Erythroblast (primary cell): Measurements from ENCODE around the gene MRGPRE.
"Not testable (repeated sequence)": the region's sequence is repeated elsewhere in the genome, so short reads cannot be mapped to it uniquely, and the experiment has no call there.

Source experiments
- DNase-seq, 2 experiments: peaks; one replicate each; lab custom pipeline; 2025; lab: John Stamatoyannopoulos, UW
- GATA1 ChIP-seq: IDR thresholded peaks from 2 replicates; pipeline ENCODE4 v1.6.1; 2011; ENCODE audit warnings: low read depth, mild to moderate bottlenecking, control low read depth, low read length, moderate library complexity
- POLR2A ChIP-seq: IDR thresholded peaks from 2 replicates; pipeline ENCODE4 v1.6.1; 2011; ENCODE audit warnings: mild to moderate bottlenecking, low read length

Gene MRGPRE

DNA sequence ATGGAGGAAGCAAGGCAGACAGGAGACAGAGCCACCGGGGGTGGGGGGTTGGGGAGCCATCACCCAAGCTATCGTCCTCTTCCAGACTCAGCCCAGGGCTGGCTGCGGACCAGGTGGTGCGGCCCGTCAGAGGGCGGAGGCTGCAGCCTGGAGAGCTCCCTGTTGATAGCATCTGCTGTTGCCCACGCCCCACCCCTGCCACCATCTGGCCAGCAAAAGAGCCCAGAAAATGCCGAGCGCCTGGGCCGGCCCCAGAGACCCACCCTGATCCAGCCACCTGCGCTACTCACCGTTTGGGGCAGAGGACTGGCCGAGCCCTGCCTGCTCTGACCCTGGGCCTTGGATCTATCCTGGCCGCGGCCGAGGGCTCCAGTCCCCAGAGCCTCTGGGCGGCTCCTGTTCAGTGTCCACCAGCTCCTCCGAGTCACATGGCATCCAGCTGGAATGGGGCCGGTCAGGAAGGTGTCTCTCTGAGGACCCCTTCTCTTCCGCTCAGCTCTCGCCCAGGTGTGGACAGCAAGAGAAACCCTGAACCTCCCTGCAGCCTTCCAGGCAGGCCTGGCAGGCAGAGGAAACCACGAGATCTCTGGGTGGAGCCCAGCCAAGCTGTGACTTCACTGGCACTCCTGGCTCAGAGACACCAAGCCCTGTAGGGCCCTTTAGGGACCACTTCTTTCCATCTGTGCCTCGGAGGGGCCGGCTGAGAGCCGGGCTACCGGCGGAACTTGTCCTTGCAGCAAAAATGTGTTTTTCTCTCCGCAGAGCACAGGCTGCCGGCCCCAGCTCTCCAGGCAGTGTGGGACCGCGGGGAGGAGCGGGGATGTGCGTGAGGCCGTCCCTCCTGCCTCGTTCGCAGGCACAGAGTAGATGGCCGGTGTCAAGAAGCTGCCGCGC lies at the start of gene MRGPRE:
Gene MRGPRE, minus strand, starts transcription at position 567 of the 894 bp plus-strand sequence. CDS start 3,618 bp downstream, outside the sequence.
- peak; percentile 81 to 88 for DNase-seq
- TF ChIP-seq POLR2A, result peak; percentile 57
- TF ChIP-seq GATA1, result no peak

DNA sequence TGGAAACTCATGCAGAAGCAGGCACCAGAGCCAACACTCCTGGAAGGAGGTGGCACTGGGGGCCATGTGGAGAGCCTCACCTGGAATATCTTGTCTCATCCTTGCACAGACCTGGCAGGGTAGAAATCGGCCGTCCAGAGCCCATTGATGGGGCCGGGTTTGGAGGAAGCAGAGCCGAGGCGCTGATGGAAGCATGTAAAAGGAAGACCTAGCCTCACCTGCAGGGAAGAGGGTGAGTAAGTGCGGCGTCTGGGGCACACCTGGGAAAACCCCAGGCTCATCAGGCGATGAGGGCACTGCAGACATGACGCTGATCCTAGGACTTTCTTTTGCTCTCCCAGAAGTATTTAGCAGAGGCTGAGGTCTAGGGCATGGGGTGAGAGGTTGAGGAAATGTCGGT lies 48.9 kb upstream of the MRGPRE start:
- DNase-seq, result not testable (repeated sequence)

DNA sequence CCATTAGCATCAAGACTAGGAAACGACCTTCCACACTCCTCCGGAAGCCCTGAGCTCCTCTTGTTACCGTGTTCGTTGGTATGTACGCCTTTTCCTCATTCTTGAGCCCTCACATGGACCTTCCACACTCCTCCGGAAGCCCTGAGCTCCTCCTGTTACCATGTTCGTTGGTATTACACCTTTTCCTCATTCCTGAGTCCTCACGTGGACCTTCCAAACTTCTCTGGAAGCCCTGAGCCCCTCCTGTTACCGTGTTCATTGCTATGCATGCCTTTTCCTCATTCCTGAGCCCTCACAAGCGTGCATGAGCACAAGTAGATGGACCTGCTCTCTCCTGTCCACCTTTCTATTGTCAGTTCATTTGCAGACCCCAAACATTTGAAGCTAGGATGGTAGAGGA lies 48.4 kb upstream of the MRGPRE start:
- not testable (repeated sequence) for DNase-seq

DNA sequence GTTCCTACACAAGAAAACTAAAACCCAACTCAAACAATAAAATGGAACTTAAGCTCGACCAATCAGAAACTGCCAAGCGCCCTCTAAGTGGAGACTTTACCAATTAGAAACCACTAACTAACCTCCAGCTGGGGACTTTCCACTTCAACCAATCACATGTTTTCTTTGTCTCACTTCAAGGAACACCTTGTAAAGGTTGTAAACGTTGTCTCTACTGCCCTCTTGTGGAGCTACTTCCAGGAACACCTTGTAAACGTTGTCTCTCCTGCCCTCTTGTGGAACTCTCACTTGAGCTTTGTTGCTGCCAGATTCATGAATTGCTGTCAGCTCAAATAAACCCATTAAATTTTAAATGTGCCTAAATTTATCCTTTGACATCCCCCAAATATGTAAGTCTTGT lies 46.7 kb upstream of the MRGPRE start:
- not testable (repeated sequence) for DNase-seq

DNA sequence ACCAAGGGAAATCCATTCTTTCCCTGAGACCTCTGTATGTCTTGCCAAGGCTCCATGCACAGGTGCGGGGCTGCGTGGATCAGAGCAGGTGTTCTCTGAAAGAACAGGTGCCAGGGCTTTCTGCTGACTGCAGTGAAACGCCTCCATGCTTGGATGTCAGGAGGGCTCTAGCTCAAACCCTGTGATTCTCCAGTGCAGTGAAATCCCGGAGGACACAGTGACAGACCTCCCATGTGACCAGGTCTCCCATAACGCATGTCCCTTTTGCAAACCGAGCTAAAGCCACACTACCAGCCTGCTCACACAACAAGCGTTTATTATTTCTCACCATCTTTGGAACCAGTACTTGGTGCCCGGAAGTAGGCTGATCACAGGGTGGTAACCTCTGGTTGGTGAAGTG lies 41.4 kb upstream of the MRGPRE start:
- not testable (repeated sequence) for DNase-seq

DNA sequence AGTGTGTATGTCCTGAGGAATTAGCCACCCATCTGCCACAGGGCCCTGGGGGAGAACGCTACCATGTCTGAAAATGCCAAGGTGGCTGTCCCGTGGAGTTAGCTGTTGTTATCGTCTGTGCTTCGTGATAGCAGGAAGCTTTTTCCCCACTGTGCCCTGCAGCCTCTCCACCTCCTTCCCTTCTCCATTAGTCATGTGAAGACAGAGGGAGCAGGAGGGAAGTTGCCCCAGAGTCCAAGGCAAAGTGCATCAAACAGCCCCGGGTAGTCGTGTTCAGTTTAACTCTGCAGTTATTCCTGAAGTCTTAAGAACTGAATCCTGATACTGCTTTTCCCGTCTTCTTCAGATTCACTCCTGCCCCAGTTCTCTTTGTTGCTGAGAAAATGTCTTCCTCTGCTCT lies 30.3 kb upstream of the MRGPRE start:
- not testable (repeated sequence) for DNase-seq

DNA sequence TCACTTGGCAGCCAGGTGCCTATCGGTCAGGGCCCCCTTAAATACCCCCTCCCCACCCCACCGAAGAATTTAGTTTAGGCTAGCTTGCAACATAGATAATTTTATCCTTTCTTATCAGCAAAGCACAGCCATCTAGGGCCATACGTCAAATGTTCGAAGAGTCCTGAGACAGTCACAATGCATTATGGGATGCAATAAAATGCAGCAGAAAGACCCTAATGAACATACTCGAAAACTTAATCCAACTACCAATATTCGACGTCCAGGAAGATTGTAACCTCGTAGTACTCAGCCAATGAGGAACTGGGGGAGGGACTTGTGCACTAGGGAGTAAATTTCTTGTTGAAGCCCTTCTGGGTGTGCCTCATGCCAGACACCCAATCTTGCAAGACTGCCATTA lies 29.6 kb upstream of the MRGPRE start:
- not testable (repeated sequence) for DNase-seq

- peak in 1 of 2 experiments; percentile 17 for DNase-seq
Measured at GRCh38 chr11:3257509-3257908, 25.3 kb upstream of the MRGPRE start.

DNA sequence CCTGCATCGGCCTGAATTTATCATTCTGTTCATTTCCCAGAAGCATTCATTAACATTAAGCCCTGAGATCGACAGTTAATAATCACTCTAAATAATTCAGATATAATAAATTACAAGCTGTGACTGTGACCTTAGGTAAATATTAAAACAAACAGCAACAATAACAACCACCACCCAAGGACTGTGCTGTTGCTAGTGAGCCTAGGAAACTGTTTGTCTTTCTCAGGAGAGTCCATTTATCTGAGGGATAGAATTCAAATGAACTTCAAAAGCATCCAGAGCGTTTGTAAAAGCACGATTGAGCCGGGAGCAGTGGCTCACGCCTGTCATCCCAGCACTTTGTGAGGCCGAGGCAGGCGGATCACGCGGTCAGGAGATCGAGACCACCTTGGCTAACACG lies 23.0 kb upstream of the MRGPRE start:
- not testable (repeated sequence) for DNase-seq

GRCh38 chr11:3254773-3255172 lies 22.6 kb upstream of the MRGPRE start:
- DNase-seq, result not testable (repeated sequence)

- no peak for DNase-seq
- no peak for TF ChIP-seq POLR2A
- no peak for TF ChIP-seq GATA1
Measured at GRCh38 chr11:3245071-3245470, 12.9 kb upstream of the MRGPRE start.

- no peak for DNase-seq
- no peak for TF ChIP-seq POLR2A
Measured at GRCh38 chr11:3243880-3244279, 11.7 kb upstream of the MRGPRE start.

DNA sequence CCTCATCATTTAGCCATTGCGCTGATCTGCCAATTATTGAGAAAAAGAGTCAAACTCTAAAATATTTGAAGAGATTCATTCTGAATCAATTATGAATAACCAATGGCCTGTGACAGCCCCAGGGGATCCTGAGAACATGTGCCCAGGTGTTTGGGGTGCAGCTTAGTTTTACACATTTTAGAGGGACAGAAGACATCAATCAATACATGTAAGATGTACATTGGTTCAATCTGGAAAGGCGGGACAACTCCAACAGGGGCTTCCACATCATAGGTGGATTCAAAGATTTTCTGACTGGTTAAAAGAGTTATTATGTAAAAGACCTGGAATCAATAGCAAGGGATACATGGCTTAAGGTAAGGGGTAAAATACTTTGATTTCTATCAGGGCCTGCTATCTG lies 4.9 kb upstream of the MRGPRE start:
- no peak for TF ChIP-seq GATA1
- TF ChIP-seq POLR2A, result no peak
- no peak for DNase-seq

GRCh38 chr11:3234846-3235245 lies 2.6 kb upstream of the MRGPRE start:
- TF ChIP-seq GATA1 (no peak), POLR2A (no peak)
- DNase-seq, result no peak

DNA sequence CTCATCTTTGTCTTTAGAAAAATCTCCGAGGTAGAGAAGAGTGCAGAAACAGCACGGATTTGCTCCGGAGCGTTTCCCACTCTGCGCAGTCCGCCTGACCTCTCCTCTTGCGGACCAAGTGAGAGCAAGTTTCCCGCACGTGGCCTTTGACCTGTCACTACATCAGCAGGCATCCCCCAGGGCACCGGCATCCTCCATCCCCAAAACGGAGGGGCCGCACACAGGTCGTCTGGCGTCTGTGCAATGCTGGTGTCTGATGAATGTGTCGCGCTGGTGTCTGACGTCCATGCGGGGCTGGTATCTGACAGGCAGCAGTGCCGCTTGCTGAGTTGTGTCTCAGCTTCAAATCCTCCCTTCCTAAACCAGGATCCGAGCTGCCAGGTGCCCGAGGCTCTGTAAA lies 739 bp upstream of the MRGPRE start:
- TF ChIP-seq POLR2A (no peak), GATA1 (no peak)
- DNase-seq, result no peak

DNA sequence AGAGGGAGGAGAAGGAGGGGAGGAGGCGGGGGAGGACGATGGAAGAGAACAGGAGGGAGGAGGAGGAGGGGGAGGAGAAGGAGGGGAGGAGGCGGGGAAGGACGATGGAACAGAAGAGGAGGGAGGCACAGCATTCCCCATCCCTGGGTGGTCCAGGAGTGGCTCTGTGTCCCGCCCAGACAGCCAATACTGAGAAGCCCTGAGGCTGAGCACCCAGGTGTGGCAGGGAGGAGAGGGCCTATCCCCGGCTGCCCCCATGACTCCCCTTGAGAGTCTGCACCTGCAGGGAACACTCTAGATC lies 717 bp downstream of the MRGPRE start:
- DNase-seq, result no peak
- TF ChIP-seq POLR2A (no peak), GATA1 (no peak)
